K562 (cell line): ENCODE data around the gene HIPK2. TPM values are rescaled to one million over a fixed set of nuclear protein-coding genes. Genes with fewer than 3 reads are reported as not detected.

Experiments used
- BCL6 ChIP-seq: fragments of 250-450 bp; sonication (Bioruptor Pico); IDR thresholded peaks from 2 replicates; pipeline ENCODE4 v1.4.0; 2020
- CEBPB ChIP-seq: fragments of 450-650 bp; IDR thresholded peaks from 2 replicates; pipeline ENCODE4 v1.6.1; 2016; ENCODE audit warnings: missing genetic modification characterization, missing compliant biosample characterization
- EHMT2 ChIP-seq: fragments of 450-650 bp; IDR thresholded peaks from 2 replicates; pipeline ENCODE4 v1.6.1; 2018; ENCODE audit warnings: antibody characterized with exemption
- GABPA ChIP-seq: fragments of 200-800 bp; sonication (Bioruptor generic); conservative IDR thresholded peaks from 2 replicates; pipeline ENCODE4 v1.6.1; 2016; ENCODE audit warnings: low read depth, missing genetic modification characterization, missing compliant biosample characterization
- GTF2F1 ChIP-seq: IDR thresholded peaks from 2 replicates; pipeline ENCODE4 v1.6.1; 2011; ENCODE audit warnings: low read depth, low read length, improper control_type of control experiment
- HDGF ChIP-seq: fragments of 450-650 bp; IDR thresholded peaks from 2 replicates; pipeline ENCODE4 v1.6.1; 2016
- KHSRP ChIP-seq: fragments of 450-650 bp; IDR thresholded peaks from 2 replicates; pipeline ENCODE4 v1.6.1; 2017
- SIN3A ChIP-seq, 2 experiments: fragments of 150-350 bp in 1 of 2; IDR thresholded peaks; 2 replicates each; pipeline ENCODE4 v1.6.1; 2011 to 2016; ENCODE audit warnings: borderline replicate concordance in 2 of 2, low read depth in 2 of 2, low read length in 2 of 2, mild to moderate bottlenecking in 2 of 2, moderate library complexity in 2 of 2; ENCODE audit not compliant: control insufficient read depth in 1 of 2
- SIX5 ChIP-seq, 2 experiments: IDR thresholded peaks; 2 replicates each; pipeline ENCODE4 v1.6.1; 2011; ENCODE audit warnings: low read length in 2 of 2, borderline replicate concordance in 1 of 2, low read depth in 1 of 2, mild to moderate bottlenecking in 1 of 2, moderate library complexity in 1 of 2; ENCODE audit not compliant: insufficient read depth in 1 of 2
- SMAD1 ChIP-seq: fragments of 150-350 bp; IDR thresholded peaks from 2 replicates; pipeline ENCODE4 v1.6.1; 2014; ENCODE audit warnings: low read length, low read depth; ENCODE audit not compliant: partially characterized antibody
- SMAD2 ChIP-seq: fragments of 150-350 bp; IDR thresholded peaks from 2 replicates; pipeline ENCODE4 v1.6.1; 2014; ENCODE audit warnings: low read depth, mild to moderate bottlenecking, low read length
- ZNF699 ChIP-seq: fragments of 250-450 bp; sonication (Bioruptor Pico); IDR thresholded peaks from 2 replicates; pipeline ENCODE4 v1.8.0; 2021; ENCODE audit warnings: mild to moderate bottlenecking, moderate library complexity; ENCODE audit not compliant: insufficient replicate concordance
- polyA plus RNA-seq, 8 experiments: library from polyadenylated mRNA; depleted of rRNA in 4 of 8; stranded (reverse) in 5 of 8; unstranded in 3 of 8; fragments of >200 nt; fragmentation: Nextera tagmentation in 2 of 8; fragmentation: Illumina TruSeq in 1 of 8; extraction: Ambion mirVana in 2 of 8; extraction: Trizol in 1 of 8; gene quantifications; 2 replicates each; pipeline versions ENCODE4 v1.2.1 to v1.2.3, GENCODE V29; 2011 to 2014; ENCODE audit warnings: inconsistent platforms in 1 of 8, missing spikeins in 1 of 8
- total RNA-seq, 7 experiments: library from RNA; depleted of rRNA in 6 of 7; stranded (reverse); fragments of >200 nt in 6 of 7; fragmentation: Illumina TruSeq in 2 of 7; extraction: Trizol in 2 of 7; gene quantifications; 2 replicates each; pipeline versions ENCODE4 v1.2.1 to v1.2.3, GENCODE V29; 2011 to 2021; ENCODE audit warnings: low replicate concordance in 1 of 7
- TF ChIP-seq, protein P1 (sequence below): fragments of 450-650 bp; IDR thresholded peaks from 2 replicates; pipeline ENCODE4 v1.6.1; 2018; ENCODE audit warnings: mild to moderate bottlenecking, low read depth; ENCODE audit not compliant: partially characterized antibody
- TF ChIP-seq, protein P2 (sequence below): fragments of 250-450 bp; sonication (Bioruptor Pico); IDR thresholded peaks from 2 replicates; pipeline ENCODE4 v1.4.0; 2020
- TF ChIP-seq, protein P3 (sequence below): fragments of 250-450 bp; sonication (Bioruptor Pico); IDR thresholded peaks from 2 replicates; pipeline ENCODE4 v1.8.0; 2022; ENCODE audit warnings: moderate library complexity, mild to moderate bottlenecking, inconsistent platforms
- TF ChIP-seq, protein P4 (sequence below): fragments of 450-650 bp; formaldehyde crosslinking; IDR thresholded peaks from 2 replicates; pipeline ENCODE4 v1.4.0; 2022; ENCODE audit warnings: missing genetic modification characterization
- TF ChIP-seq, protein P5 (sequence below): sonication (generic); IDR thresholded peaks from 2 replicates; pipeline ENCODE4 v1.6.1; 2016

HIPK2 gene
- total and polyA plus RNA-seq, 9 of the 15 experiments (the other 6 are each of a cell fraction or from before 2014, with no cell fraction given), result 0.69 to 19.8 (median 5.1) TPM

DNA sequence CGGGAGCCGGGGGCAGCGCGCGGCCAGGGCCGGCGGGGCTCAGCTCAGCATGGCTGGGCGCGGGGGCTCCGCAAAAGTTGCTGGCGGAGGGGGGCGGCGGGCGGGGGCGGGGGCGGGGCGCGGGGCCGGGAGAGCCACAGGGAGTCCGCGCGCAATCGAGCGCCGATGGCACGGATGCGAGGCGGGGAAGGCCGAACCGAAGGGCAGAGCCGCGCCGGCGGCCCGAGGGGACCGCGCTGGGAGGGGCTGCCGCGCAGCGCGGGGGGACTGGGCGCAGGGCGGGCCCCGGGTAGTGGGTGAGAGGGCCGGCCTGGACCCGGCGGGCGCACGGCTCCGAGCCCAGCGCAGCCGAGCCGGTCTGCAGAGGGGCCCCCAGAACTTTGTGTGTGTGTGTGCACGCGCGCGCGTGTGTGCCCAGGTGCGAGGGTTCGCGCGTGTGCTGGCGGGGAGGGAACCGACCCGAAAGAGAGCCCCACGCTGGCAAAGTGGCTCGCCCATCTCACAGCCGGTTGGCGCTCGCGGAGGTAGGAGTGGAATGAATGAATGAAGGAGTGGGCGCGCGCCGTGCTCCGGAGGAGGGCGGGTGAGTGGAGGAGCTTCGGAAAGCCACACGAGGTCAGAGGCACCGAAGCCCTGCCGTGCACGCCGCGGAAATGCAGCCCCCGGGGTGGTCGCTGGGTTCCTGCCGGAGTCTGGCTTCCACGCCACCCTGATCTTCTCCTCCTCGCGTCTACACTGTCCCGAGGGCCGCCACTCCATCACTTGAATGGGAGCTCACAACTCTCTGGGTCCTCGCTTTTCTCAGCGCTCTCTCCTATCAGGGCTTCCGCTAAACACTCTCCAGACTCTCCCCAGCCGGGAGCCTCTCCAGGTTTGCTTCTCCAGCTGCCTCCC lies at the start of gene HIPK2 (continued):
- TF ChIP-seq, protein P1, sequence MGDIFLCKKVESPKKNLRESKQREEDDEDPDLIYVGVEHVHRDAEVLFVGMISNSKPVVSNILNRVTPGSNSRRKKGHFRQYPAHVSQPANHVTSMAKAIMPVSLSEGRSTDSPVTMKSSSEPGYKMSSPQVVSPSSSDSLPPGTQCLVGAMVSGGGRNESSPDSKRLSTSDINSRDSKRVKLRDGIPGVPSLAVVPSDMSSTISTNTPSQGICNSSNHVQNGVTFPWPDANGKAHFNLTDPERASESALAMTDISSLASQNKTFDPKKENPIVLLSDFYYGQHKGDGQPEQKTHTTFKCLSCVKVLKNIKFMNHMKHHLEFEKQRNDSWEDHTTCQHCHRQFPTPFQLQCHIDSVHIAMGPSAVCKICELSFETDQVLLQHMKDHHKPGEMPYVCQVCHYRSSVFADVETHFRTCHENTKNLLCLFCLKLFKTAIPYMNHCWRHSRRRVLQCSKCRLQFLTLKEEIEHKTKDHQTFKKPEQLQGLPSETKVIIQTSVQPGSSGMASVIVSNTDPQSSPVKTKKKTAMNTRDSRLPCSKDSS, result no peak
- TF ChIP-seq GTF2F1, result no peak
- TF ChIP-seq EHMT2, result no peak
- TF ChIP-seq ZNF699 (CRISPR knock-in tag), result no peak
- no peak for TF ChIP-seq KHSRP
- TF ChIP-seq SIX5 (IDR thresholded peaks at IDR 0.05; ENCODE audit: borderline replicate concordance in 1 of 2, insufficient read depth in 1 of 2, low read depth in 1 of 2, low read length in 2 of 2), result no peak
- TF ChIP-seq HDGF, result no peak
- TF ChIP-seq, protein P2, sequence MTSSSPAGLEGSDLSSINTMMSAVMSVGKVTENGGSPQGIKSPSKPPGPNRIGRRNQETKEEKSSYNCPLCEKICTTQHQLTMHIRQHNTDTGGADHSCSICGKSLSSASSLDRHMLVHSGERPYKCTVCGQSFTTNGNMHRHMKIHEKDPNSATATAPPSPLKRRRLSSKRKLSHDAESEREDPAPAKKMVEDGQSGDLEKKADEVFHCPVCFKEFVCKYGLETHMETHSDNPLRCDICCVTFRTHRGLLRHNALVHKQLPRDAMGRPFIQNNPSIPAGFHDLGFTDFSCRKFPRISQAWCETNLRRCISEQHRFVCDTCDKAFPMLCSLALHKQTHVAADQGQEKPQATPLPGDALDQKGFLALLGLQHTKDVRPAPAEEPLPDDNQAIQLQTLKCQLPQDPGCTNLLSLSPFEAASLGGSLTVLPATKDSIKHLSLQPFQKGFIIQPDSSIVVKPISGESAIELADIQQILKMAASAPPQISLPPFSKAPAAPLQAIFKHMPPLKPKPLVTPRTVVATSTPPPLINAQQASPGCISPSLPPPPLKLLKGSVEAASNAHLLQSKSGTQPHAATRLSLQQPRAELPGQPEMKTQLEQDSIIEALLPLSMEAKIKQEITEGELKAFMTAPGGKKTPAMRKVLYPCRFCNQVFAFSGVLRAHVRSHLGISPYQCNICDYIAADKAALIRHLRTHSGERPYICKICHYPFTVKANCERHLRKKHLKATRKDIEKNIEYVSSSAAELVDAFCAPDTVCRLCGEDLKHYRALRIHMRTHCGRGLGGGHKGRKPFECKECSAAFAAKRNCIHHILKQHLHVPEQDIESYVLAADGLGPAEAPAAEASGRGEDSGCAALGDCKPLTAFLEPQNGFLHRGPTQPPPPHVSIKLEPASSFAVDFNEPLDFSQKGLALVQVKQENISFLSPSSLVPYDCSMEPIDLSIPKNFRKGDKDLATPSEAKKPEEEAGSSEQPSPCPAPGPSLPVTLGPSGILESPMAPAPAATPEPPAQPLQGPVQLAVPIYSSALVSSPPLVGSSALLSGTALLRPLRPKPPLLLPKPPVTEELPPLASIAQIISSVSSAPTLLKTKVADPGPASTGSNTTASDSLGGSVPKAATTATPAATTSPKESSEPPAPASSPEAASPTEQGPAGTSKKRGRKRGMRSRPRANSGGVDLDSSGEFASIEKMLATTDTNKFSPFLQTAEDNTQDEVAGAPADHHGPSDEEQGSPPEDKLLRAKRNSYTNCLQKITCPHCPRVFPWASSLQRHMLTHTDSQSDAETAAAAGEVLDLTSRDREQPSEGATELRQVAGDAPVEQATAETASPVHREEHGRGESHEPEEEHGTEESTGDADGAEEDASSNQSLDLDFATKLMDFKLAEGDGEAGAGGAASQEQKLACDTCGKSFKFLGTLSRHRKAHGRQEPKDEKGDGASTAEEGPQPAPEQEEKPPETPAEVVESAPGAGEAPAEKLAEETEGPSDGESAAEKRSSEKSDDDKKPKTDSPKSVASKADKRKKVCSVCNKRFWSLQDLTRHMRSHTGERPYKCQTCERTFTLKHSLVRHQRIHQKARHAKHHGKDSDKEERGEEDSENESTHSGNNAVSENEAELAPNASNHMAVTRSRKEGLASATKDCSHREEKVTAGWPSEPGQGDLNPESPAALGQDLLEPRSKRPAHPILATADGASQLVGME, result peak; percentile 53; the same call in 1 of the 2 replicates
- no peak for TF ChIP-seq CEBPB (tag)
- TF ChIP-seq, protein P3, sequence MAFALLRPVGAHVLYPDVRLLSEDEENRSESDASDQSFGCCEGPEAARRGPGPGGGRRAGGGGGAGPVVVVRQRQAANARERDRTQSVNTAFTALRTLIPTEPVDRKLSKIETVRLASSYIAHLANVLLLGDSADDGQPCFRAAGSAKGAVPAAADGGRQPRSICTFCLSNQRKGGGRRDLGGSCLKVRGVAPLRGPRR (CRISPR knock-in tag), result no peak
- TF ChIP-seq, protein P4, sequence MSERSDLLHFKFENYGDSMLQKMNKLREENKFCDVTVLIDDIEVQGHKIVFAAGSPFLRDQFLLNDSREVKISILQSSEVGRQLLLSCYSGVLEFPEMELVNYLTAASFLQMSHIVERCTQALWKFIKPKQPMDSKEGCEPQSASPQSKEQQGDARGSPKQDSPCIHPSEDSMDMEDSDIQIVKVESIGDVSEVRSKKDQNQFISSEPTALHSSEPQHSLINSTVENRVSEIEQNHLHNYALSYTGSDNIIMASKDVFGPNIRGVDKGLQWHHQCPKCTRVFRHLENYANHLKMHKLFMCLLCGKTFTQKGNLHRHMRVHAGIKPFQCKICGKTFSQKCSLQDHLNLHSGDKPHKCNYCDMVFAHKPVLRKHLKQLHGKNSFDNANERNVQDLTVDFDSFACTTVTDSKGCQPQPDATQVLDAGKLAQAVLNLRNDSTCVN (CRISPR knock-in tag), result no peak
- TF ChIP-seq SMAD1, result no peak
- TF ChIP-seq BCL6 (CRISPR knock-in tag), result no peak
- no peak for TF ChIP-seq GABPA (tag)
- TF ChIP-seq SIN3A (IDR thresholded peaks at IDR 0.05; ENCODE audit: borderline replicate concordance in 2 of 2, control insufficient read depth in 1 of 2, low read depth in 2 of 2, low read length in 2 of 2), result peak in 1 of 2 experiments; percentile 90; a peak in 2 of 4 replicates
- TF ChIP-seq, protein P5, sequence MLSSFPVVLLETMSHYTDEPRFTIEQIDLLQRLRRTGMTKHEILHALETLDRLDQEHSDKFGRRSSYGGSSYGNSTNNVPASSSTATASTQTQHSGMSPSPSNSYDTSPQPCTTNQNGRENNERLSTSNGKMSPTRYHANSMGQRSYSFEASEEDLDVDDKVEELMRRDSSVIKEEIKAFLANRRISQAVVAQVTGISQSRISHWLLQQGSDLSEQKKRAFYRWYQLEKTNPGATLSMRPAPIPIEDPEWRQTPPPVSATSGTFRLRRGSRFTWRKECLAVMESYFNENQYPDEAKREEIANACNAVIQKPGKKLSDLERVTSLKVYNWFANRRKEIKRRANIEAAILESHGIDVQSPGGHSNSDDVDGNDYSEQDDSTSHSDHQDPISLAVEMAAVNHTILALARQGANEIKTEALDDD, result no peak
- TF ChIP-seq SMAD2, result no peak
